Right lung (tissue), 5 donors: Measurements from ENCODE around the gene FAM193B. TPM values are rescaled to one million over a fixed set of nuclear protein-coding genes. Genes with fewer than 3 reads are reported as not detected.

Experiments used
- DNase-seq, 2 donors: peaks; one replicate each; pipeline ENCODE4 v3.0.0-alpha.2; 2013
- polyA plus RNA-seq, 5 donors: library from polyadenylated mRNA; unstranded; fragments of 120-200 nt; gene quantifications; one replicate each; pipeline versions ENCODE4 v1.2.1 to v1.2.3, GENCODE V29; 2013; ENCODE audit warnings: inconsistent platforms in 1 of 5, low replicate concordance in 1 of 5; ENCODE audit not compliant: insufficient read length in 5 of 5, insufficient read depth in 1 of 5

FAM193B gene
- polyA plus RNA-seq, 5 donors: 84.2 to 108 (median 94.9) TPM

GRCh38 chr5:177501874-177502678, 52.3 kb downstream of the FAM193B start:
- no peak for DNase-seq

GRCh38 chr5:177500685-177501522, 53.5 kb downstream of the FAM193B start:
- DNase-seq: peak; percentile 75 to 86

GRCh38 chr5:177499842-177500241, 54.5 kb downstream of the FAM193B start:
- no peak for DNase-seq

- DNase-seq: no peak
Observed at GRCh38 chr5:177498013-177498787, 56.2 kb downstream of the FAM193B start.

GRCh38 chr5:177497292-177498012, 56.9 kb downstream of the FAM193B start, which contains the start of gene PDLIM7:
Gene PDLIM7 (minus strand): TSS chr5:177497604. CDS start chr5:177496512, 1,092 bp downstream.
- peak; percentile 99 for DNase-seq

GRCh38 chr5:177496727-177497291, 57.6 kb downstream of the FAM193B start:
- peak; percentile 85 for DNase-seq

GRCh38 chr5:177496070-177496726, 58.2 kb downstream of the FAM193B start:
- DNase-seq: no peak

- peak in 1 of 2 donors; percentile 64 for DNase-seq
Observed at GRCh38 chr5:177495243-177496060, 58.9 kb downstream of the FAM193B start.

- peak; percentile 68 to 69 for DNase-seq
Observed at GRCh38 chr5:177494346-177495195, 59.8 kb downstream of the FAM193B start.

- no peak for DNase-seq
Observed at GRCh38 chr5:177493795-177494345, 60.5 kb downstream of the FAM193B start.

- no peak for DNase-seq
Observed at GRCh38 chr5:177492841-177493240, 61.5 kb downstream of the FAM193B start.

- DNase-seq: no peak
Observed at GRCh38 chr5:177491983-177492746, 62.2 kb downstream of the FAM193B start.

- DNase-seq: no peak
Observed at GRCh38 chr5:177491429-177491945, 62.9 kb downstream of the FAM193B start.

GRCh38 chr5:177490992-177491391, 63.4 kb downstream of the FAM193B start:
- no peak for DNase-seq

- DNase-seq: no peak
Observed at GRCh38 chr5:177490311-177490991, 63.9 kb downstream of the FAM193B start.

- no peak for DNase-seq
Observed at GRCh38 chr5:177489119-177489716, 65.1 kb downstream of the FAM193B start.
